Measurements from ENCODE around the gene BMAL1.

The BMAL1 gene

GRCh38 chr11:13346470-13346869 lies 68.9 kb downstream of the BMAL1 start:
- no peak for DNase-seq

GRCh38 chr11:13347901-13348300 lies 70.3 kb downstream of the BMAL1 start:
- DNase-seq: no peak

GRCh38 chr11:13348305-13348704 lies 70.7 kb downstream of the BMAL1 start:
- DNase-seq: no peak

- DNase-seq: no peak
Measured at GRCh38 chr11:13349046-13349445, 71.5 kb downstream of the BMAL1 start.

- no peak for DNase-seq
Measured at GRCh38 chr11:13349581-13349980, 72.0 kb downstream of the BMAL1 start.

- no peak for DNase-seq
Measured at GRCh38 chr11:13352711-13353110, 75.1 kb downstream of the BMAL1 start.

- DNase-seq: no peak
Measured at GRCh38 chr11:13354335-13354734, 76.7 kb downstream of the BMAL1 start.

GRCh38 chr11:13355191-13355590 lies 77.6 kb downstream of the BMAL1 start:
- no peak for DNase-seq

- no peak for DNase-seq
Measured at GRCh38 chr11:13357232-13357631, 79.6 kb downstream of the BMAL1 start.

GRCh38 chr11:13358596-13359270 lies 81.1 kb downstream of the BMAL1 start:
- no peak for DNase-seq

GRCh38 chr11:13362596-13363109 lies 85.1 kb downstream of the BMAL1 start:
- no peak for DNase-seq

GRCh38 chr11:13364388-13364787 lies 86.8 kb downstream of the BMAL1 start:
- DNase-seq: no peak

- DNase-seq: no peak
Measured at GRCh38 chr11:13366266-13367026, 88.9 kb downstream of the BMAL1 start.

GRCh38 chr11:13367115-13367514 lies 89.5 kb downstream of the BMAL1 start:
- DNase-seq: no peak

GRCh38 chr11:13368041-13368446 lies 90.5 kb downstream of the BMAL1 start:
- DNase-seq: no peak

GRCh38 chr11:13373216-13373615 lies 95.6 kb downstream of the BMAL1 start:
- no peak for DNase-seq

- no peak for DNase-seq
Measured at GRCh38 chr11:13375798-13376197, 98.2 kb downstream of the BMAL1 start.

- DNase-seq: no peak
Measured at GRCh38 chr11:13376402-13376801, 98.8 kb downstream of the BMAL1 start.

- no peak for DNase-seq
Measured at GRCh38 chr11:13376838-13377237, 99.2 kb downstream of the BMAL1 start.

- no peak for DNase-seq
Measured at GRCh38 chr11:13378316-13378715, 100.7 kb downstream of the BMAL1 start.

- DNase-seq: no peak
Measured at GRCh38 chr11:13380731-13381130, 103.1 kb downstream of the BMAL1 start.

GRCh38 chr11:13382751-13383150 lies 105.2 kb downstream of the BMAL1 start:
- DNase-seq: no peak

- peak; percentile 3 to 41 for DNase-seq
Measured at GRCh38 chr11:13384908-13385640, 107.5 kb downstream of the BMAL1 start.

GRCh38 chr11:13386567-13386966 lies 109.0 kb downstream of the BMAL1 start:
- no peak for DNase-seq

Measured in NCI-H524 (cell line).